CD8-positive, alpha-beta memory T cell (primary cell): Measurements from ENCODE around the gene STH. TPM values are rescaled to one million over a fixed set of nuclear protein-coding genes. Genes with fewer than 3 reads are reported as not detected.

Experiments
- CTCF ChIA-PET: fragments of 350-600 bp; sonication (Branson Sonifier 250); formaldehyde crosslinking; loops from one replicate; lab custom pipeline; 2021; ENCODE audit warnings: antibody characterized with exemption; lab: Charles Lee
- POLR2A ChIA-PET: fragments of 350-600 bp; sonication (Branson Sonifier 250); formaldehyde crosslinking; loops from one replicate; lab custom pipeline; 2021; ENCODE audit warnings: antibody characterized with exemption; lab: Charles Lee
- DNase-seq, 5 donors: peaks; one replicate each; pipeline versions ENCODE4 v3.0.0 to v3.0.0-alpha.2; 2020 to 2022; ENCODE audit warnings: mixed read lengths in 1 of 5
- H3K27ac ChIP-seq: one replicate; pipeline ENCODE4 v1.7.0; 2013; ENCODE audit warnings: low read depth, mild to moderate bottlenecking, low read length, moderate library complexity
- H3K27me3 ChIP-seq: 2 replicates; pipeline ENCODE4 v1.7.0; 2013; ENCODE audit warnings: low read length, mild to moderate bottlenecking; ENCODE audit not compliant: insufficient read depth, poor library complexity, severe bottlenecking
- H3K36me3 ChIP-seq: 2 replicates; pipeline ENCODE4 v1.7.0; 2013; ENCODE audit warnings: mild to moderate bottlenecking, low read length, moderate library complexity; ENCODE audit not compliant: insufficient read depth
- H3K4me1 ChIP-seq: 2 replicates; pipeline ENCODE4 v1.7.0; 2013; ENCODE audit warnings: mild to moderate bottlenecking, low read length, moderate library complexity; ENCODE audit not compliant: insufficient read depth
- H3K4me3 ChIP-seq: 2 replicates; pipeline ENCODE4 v1.7.0; 2013; ENCODE audit warnings: mild to moderate bottlenecking, low read length
- H3K9me3 ChIP-seq: 2 replicates; pipeline ENCODE4 v1.7.0; 2013; ENCODE audit warnings: mild to moderate bottlenecking, low read length
- H3K27ac Mint-ChIP-seq, 8 donors: one replicate each; pipeline ENCODE4 v1.8.0; 2020 to 2021; ENCODE audit warnings: mixed read lengths in 8 of 8, mild to moderate bottlenecking in 6 of 8, inconsistent platforms in 3 of 8, moderate library complexity in 3 of 8
- H3K27me3 Mint-ChIP-seq, 2 donors: one replicate each; pipeline ENCODE4 v1.8.0; 2020 to 2021; ENCODE audit warnings: mixed read lengths in 2 of 2, mild to moderate bottlenecking in 1 of 2, moderate library complexity in 1 of 2
- H3K36me3 Mint-ChIP-seq, 3 donors: one replicate each; pipeline ENCODE4 v1.8.0; 2020 to 2021; ENCODE audit warnings: mixed read lengths in 3 of 3, inconsistent platforms in 1 of 3, mild to moderate bottlenecking in 1 of 3
- H3K4me1 Mint-ChIP-seq, 3 donors: one replicate each; pipeline ENCODE4 v1.8.0; 2020 to 2021; ENCODE audit warnings: mixed read lengths in 3 of 3, inconsistent platforms in 1 of 3, mild to moderate bottlenecking in 1 of 3
- H3K4me3 Mint-ChIP-seq, 7 donors: one replicate each; pipeline ENCODE4 v1.8.0; 2020 to 2021; ENCODE audit warnings: mixed read lengths in 7 of 7, mild to moderate bottlenecking in 6 of 7, moderate library complexity in 4 of 7, inconsistent platforms in 2 of 7
- H3K9me3 Mint-ChIP-seq, 5 donors: one replicate each; pipeline ENCODE4 v1.8.0; 2020 to 2022; ENCODE audit warnings: mixed read lengths in 5 of 5, mild to moderate bottlenecking in 3 of 5, moderate library complexity in 2 of 5, inconsistent platforms in 1 of 5
- polyA plus RNA-seq: library from polyadenylated mRNA; unstranded; fragments of 300-500 nt; fragmentation: Illumina TruSeq; gene quantifications from one replicate; pipeline ENCODE4 v1.2.3, GENCODE V29; 2021
- total RNA-seq, 2 experiments: library from RNA; stranded (reverse); gene quantifications; one replicate each; pipeline ENCODE4 v1.2.3, GENCODE V29; 2021

The STH gene
- total and polyA plus RNA-seq, 3 experiments from 2014 or later = not detected

- no peak overlapping the region for H3K27ac Mint-ChIP-seq
- H3K9me3 ChIP-seq = no peaks in the 10 kb centered on the region
- H3K9me3 Mint-ChIP-seq = no peaks in the 10 kb centered on the region
- H3K27me3 ChIP-seq = no peaks in the 10 kb centered on the region
- no peak for DNase-seq
- CTCF ChIA-PET = no interaction called here
- H3K4me1 Mint-ChIP-seq = peaks cover 0 to under 1% (median 0%) of the 10 kb centered on the region in 3 donors
- H3K27ac ChIP-seq = no peak overlapping the region
- POLR2A ChIA-PET = no interaction called here
- no peaks in the 10 kb centered on the region for H3K36me3 ChIP-seq
- H3K4me3 ChIP-seq = no peak overlapping the region
- H3K36me3 Mint-ChIP-seq = no peaks in the 10 kb centered on the region
- H3K27me3 Mint-ChIP-seq = peaks cover 0 to 5% of the 10 kb centered on the region in 2 donors
- H3K4me3 Mint-ChIP-seq = no peak overlapping the region
- H3K4me1 ChIP-seq = no peaks in the 10 kb centered on the region
These were observed 16.0 kb upstream of the STH start for GRCh38 chr17:45982791-45983613.

GRCh38 chr17:45983614-45984310 is 15.3 kb upstream of the STH start:
- no peaks in the 10 kb centered on the region for H3K4me1 ChIP-seq
- POLR2A ChIA-PET = no interaction called here
- no peaks in the 10 kb centered on the region for H3K9me3 ChIP-seq
- no peak overlapping the region for H3K4me3 ChIP-seq
- H3K27ac ChIP-seq = no peak overlapping the region
- no peaks in the 10 kb centered on the region for H3K27me3 ChIP-seq
- no peaks in the 10 kb centered on the region for H3K36me3 ChIP-seq
- no peak overlapping the region for H3K27ac Mint-ChIP-seq
- no peak for DNase-seq
- no peaks in the 10 kb centered on the region for H3K9me3 Mint-ChIP-seq
- H3K27me3 Mint-ChIP-seq = peaks cover 0 to 5% of the 10 kb centered on the region in 2 donors
- H3K4me1 Mint-ChIP-seq = no peaks in the 10 kb centered on the region
- H3K36me3 Mint-ChIP-seq = no peaks in the 10 kb centered on the region
- CTCF ChIA-PET = no interaction called here
- H3K4me3 Mint-ChIP-seq = no peak overlapping the region

- peaks cover 0 to 5% of the 10 kb centered on the region in 2 donors for H3K27me3 Mint-ChIP-seq
- no peak overlapping the region for H3K4me3 Mint-ChIP-seq
- H3K36me3 Mint-ChIP-seq = no peaks in the 10 kb centered on the region
- no peaks in the 10 kb centered on the region for H3K4me1 Mint-ChIP-seq
- no peaks in the 10 kb centered on the region for H3K27me3 ChIP-seq
- ChIA-PET POLR2A (no interaction called here), CTCF (no interaction called here)
- no peak overlapping the region for H3K4me3 ChIP-seq
- H3K4me1 ChIP-seq = no peaks in the 10 kb centered on the region
- H3K9me3 Mint-ChIP-seq = no peaks in the 10 kb centered on the region
- no peak for DNase-seq
- no peaks in the 10 kb centered on the region for H3K9me3 ChIP-seq
- H3K27ac ChIP-seq = no peak overlapping the region
- H3K36me3 ChIP-seq = no peaks in the 10 kb centered on the region
- H3K27ac Mint-ChIP-seq = no peak overlapping the region
These were observed 14.7 kb upstream of the STH start for GRCh38 chr17:45984368-45984767.

GRCh38 chr17:45985447-45985846 is 13.6 kb upstream of the STH start:
- DNase-seq = no peak
- peaks cover 0 to 5% of the 10 kb centered on the region in 2 donors for H3K27me3 Mint-ChIP-seq
- Histone ChIP-seq H3K27me3 (no peaks in the 10 kb centered on the region), H3K4me3 (no peak overlapping the region), H3K27ac (no peak overlapping the region), H3K9me3 (no peaks in the 10 kb centered on the region), H3K36me3 (no peaks in the 10 kb centered on the region), H3K4me1 (no peaks in the 10 kb centered on the region)
- CTCF ChIA-PET = no interaction called here
- no peak overlapping the region for H3K4me3 Mint-ChIP-seq
- H3K4me1 Mint-ChIP-seq = no peaks in the 10 kb centered on the region
- H3K36me3 Mint-ChIP-seq = no peaks in the 10 kb centered on the region
- POLR2A ChIA-PET = no interaction called here
- H3K9me3 Mint-ChIP-seq = no peaks in the 10 kb centered on the region
- H3K27ac Mint-ChIP-seq = peak overlapping the region in 2 of 8 donors; percentile 10 to 24

- Histone ChIP-seq H3K27ac (no peak overlapping the region), H3K27me3 (no peaks in the 10 kb centered on the region), H3K4me1 (no peaks in the 10 kb centered on the region), H3K36me3 (no peaks in the 10 kb centered on the region), H3K4me3 (no peak overlapping the region), H3K9me3 (no peaks in the 10 kb centered on the region)
- H3K9me3 Mint-ChIP-seq = no peaks in the 10 kb centered on the region
- no peak overlapping the region for H3K4me3 Mint-ChIP-seq
- no peak overlapping the region for H3K27ac Mint-ChIP-seq
- H3K4me1 Mint-ChIP-seq = no peaks in the 10 kb centered on the region
- no peak for DNase-seq
- H3K27me3 Mint-ChIP-seq = peaks cover 0 to 4% of the 10 kb centered on the region in 2 donors
- CTCF ChIA-PET = no interaction called here
- no peaks in the 10 kb centered on the region for H3K36me3 Mint-ChIP-seq
- POLR2A ChIA-PET = no interaction called here
These were observed 13.0 kb upstream of the STH start for GRCh38 chr17:45986056-45986455.

- Histone ChIP-seq H3K27me3 (no peaks in the 10 kb centered on the region), H3K27ac (no peak overlapping the region), H3K9me3 (no peaks in the 10 kb centered on the region), H3K36me3 (no peaks in the 10 kb centered on the region), H3K4me1 (no peaks in the 10 kb centered on the region), H3K4me3 (no peak overlapping the region)
- Mint-ChIP-seq H3K27ac (no peak overlapping the region), H3K27me3 (no peaks in the 10 kb centered on the region), H3K9me3 (no peaks in the 10 kb centered on the region), H3K4me1 (no peaks in the 10 kb centered on the region), H3K36me3 (no peaks in the 10 kb centered on the region), H3K4me3 (no peak overlapping the region)
- CTCF ChIA-PET = no interaction called here
- DNase-seq = no peak
- POLR2A ChIA-PET = no interaction called here
These were observed 11.3 kb upstream of the STH start for GRCh38 chr17:45987706-45988105.

GRCh38 chr17:45989759-45990158 is 9.3 kb upstream of the STH start:
- no peaks in the 10 kb centered on the region for H3K9me3 ChIP-seq
- no peaks in the 10 kb centered on the region for H3K27me3 Mint-ChIP-seq
- no peaks in the 10 kb centered on the region for H3K4me1 ChIP-seq
- no peak overlapping the region for H3K4me3 Mint-ChIP-seq
- no peaks in the 10 kb centered on the region for H3K9me3 Mint-ChIP-seq
- no peak overlapping the region for H3K27ac Mint-ChIP-seq
- H3K4me3 ChIP-seq = no peak overlapping the region
- no peak overlapping the region for H3K27ac ChIP-seq
- H3K4me1 Mint-ChIP-seq = no peaks in the 10 kb centered on the region
- ChIA-PET POLR2A (no interaction called here), CTCF (no interaction called here)
- no peak for DNase-seq
- H3K36me3 Mint-ChIP-seq = no peaks in the 10 kb centered on the region
- no peaks in the 10 kb centered on the region for H3K36me3 ChIP-seq
- no peaks in the 10 kb centered on the region for H3K27me3 ChIP-seq

GRCh38 chr17:45990886-45991285 is 8.2 kb upstream of the STH start:
- no peak for DNase-seq
- no peaks in the 10 kb centered on the region for H3K4me1 ChIP-seq
- no peaks in the 10 kb centered on the region for H3K27me3 Mint-ChIP-seq
- H3K4me3 Mint-ChIP-seq = no peak overlapping the region
- H3K27ac Mint-ChIP-seq = no peak overlapping the region
- no peaks in the 10 kb centered on the region for H3K27me3 ChIP-seq
- no peak overlapping the region for H3K4me3 ChIP-seq
- H3K9me3 ChIP-seq = no peaks in the 10 kb centered on the region
- H3K9me3 Mint-ChIP-seq = no peaks in the 10 kb centered on the region
- no peaks in the 10 kb centered on the region for H3K4me1 Mint-ChIP-seq
- H3K36me3 Mint-ChIP-seq = no peaks in the 10 kb centered on the region
- H3K27ac ChIP-seq = no peak overlapping the region
- ChIA-PET POLR2A (no interaction called here), CTCF (interaction anchor here (1.0 kb wide), 1 partner anchor 11 kb away, joined by 3 read pairs; no protein-coding TSS in a partner anchor)
- H3K36me3 ChIP-seq = no peaks in the 10 kb centered on the region
